ENCODE data around the gene PTBP1. TPM values are rescaled to one million over a fixed set of nuclear protein-coding genes. Genes with fewer than 3 reads are reported as not detected.
A peak's percentile ranks its signal among the peaks of the same experiment; 100 is the strongest.

Gene PTBP1
- total RNA-seq, 1 experiment from 2014 or later, result 515 TPM

GRCh38 chr19:793806-794205, 3.4 kb upstream of the PTBP1 start:
- Histone ChIP-seq H3K4me1 (ENCODE audit: control insufficient read depth, insufficient read depth, low read length) (peaks cover 17% of the 10 kb centered on the region), H3K27ac (ENCODE audit: low read length) (0 out of 2 replicates have a peak overlapping the region, but pooled peaks have one; percentile 17), H3K27me3 (ENCODE audit: control insufficient read depth, insufficient read depth, low read length) (no peaks in the 10 kb centered on the region), H3K4me3 (ENCODE audit: low read depth in 2 of 2, low read length in 2 of 2) (no peak overlapping the region), H3K9me3 (ENCODE audit: control insufficient read depth, insufficient read depth, low read depth, low read length) (no peaks in the 10 kb centered on the region), H3K36me3 (ENCODE audit: control insufficient read depth, insufficient read depth, low read length) (peaks cover 7% of the 10 kb centered on the region; the same call in 1 of the 2 replicates)
- intact Hi-C loops (cut with micrococcal nuclease; ENCODE audit: unreplicated experiment) (no loop called here), in situ Hi-C loops (cut with HindIII; ENCODE audit: low pct_unique_long_range_greater_than_20kb, low sequenced_read_pairs) (no loop called here)
- POLR2A ChIA-PET, result no interaction called here
- CTCF ChIA-PET, result no interaction called here
- ATAC-seq (no peak), DNase-seq (ENCODE audit: low read depth, low spot score) (no peak)
- no TSS peak for BruUV-seq (replicated peaks)
- TF ChIP-seq SIN3A (IDR thresholded peaks at IDR 0.05; ENCODE audit: borderline replicate concordance, insufficient read depth, low read depth, low read length), result no peak
- no peak for TF ChIP-seq CTCF (IDR thresholded peaks at IDR 0.05)
- TF ChIP-seq TCF7L2 (IDR thresholded peaks at IDR 0.05; ENCODE audit: low read depth, low read length), result no peak
- no peak for TF ChIP-seq REST (IDR thresholded peaks at IDR 0.05; ENCODE audit: insufficient read depth in 1 of 2, low read depth in 2 of 2, low read length in 1 of 2)
- TF ChIP-seq POLR2AphosphoS5 (IDR thresholded peaks at IDR 0.05; ENCODE audit: low read depth, low read length), result no peak

GRCh38 chr19:795073-795611, 2.1 kb upstream of the PTBP1 start:
- Histone ChIP-seq H3K27me3 (ENCODE audit: control insufficient read depth, insufficient read depth, low read length) (no peaks in the 10 kb centered on the region), H3K4me3 (ENCODE audit: low read depth in 2 of 2, low read length in 2 of 2) (no peak overlapping the region), H3K27ac (ENCODE audit: low read length) (no peak overlapping the region; the same call in 1 of the 2 replicates), H3K4me1 (ENCODE audit: control insufficient read depth, insufficient read depth, low read length) (peaks cover 6% of the 10 kb centered on the region), H3K9me3 (ENCODE audit: control insufficient read depth, insufficient read depth, low read depth, low read length) (no peaks in the 10 kb centered on the region), H3K36me3 (ENCODE audit: control insufficient read depth, insufficient read depth, low read length) (peaks cover 11% of the 10 kb centered on the region)
- DNase-seq (ENCODE audit: low read depth, low spot score) (no peak), ATAC-seq (no peak)
- TF ChIP-seq TCF7L2 (IDR thresholded peaks at IDR 0.05; ENCODE audit: low read depth, low read length), result no peak
- TF ChIP-seq CTCF (IDR thresholded peaks at IDR 0.05), result no peak
- TF ChIP-seq POLR2AphosphoS5 (IDR thresholded peaks at IDR 0.05; ENCODE audit: low read depth, low read length), result no peak
- TF ChIP-seq REST (IDR thresholded peaks at IDR 0.05; ENCODE audit: insufficient read depth in 1 of 2, low read depth in 2 of 2, low read length in 1 of 2), result no peak
- no peak for TF ChIP-seq SIN3A (IDR thresholded peaks at IDR 0.05; ENCODE audit: borderline replicate concordance, insufficient read depth, low read depth, low read length)
- intact Hi-C loops (cut with micrococcal nuclease; ENCODE audit: unreplicated experiment), result no loop called here
- no TSS peak for BruUV-seq (replicated peaks)
- ChIA-PET POLR2A (interaction anchor here (0.7 kb wide), 1 partner anchor 12 kb away, joined by 3 read pairs; no protein-coding TSS in a partner anchor), CTCF (interaction anchor here (0.7 kb wide), 1 partner anchor 38 kb away, joined by 3 read pairs; no protein-coding TSS in a partner anchor)
- in situ Hi-C loops (cut with HindIII; ENCODE audit: low pct_unique_long_range_greater_than_20kb, low sequenced_read_pairs), result no loop called here

Measured in Panc1 (cell line).